GM12878 (cell line): Measurements from ENCODE around the gene CKS1B. TPM values are rescaled to one million over a fixed set of nuclear protein-coding genes. Genes with fewer than 3 reads are reported as not detected.

ENCODE experiments used
- BCL11A ChIP-seq: IDR thresholded peaks from 2 replicates; pipeline ENCODE4 v1.6.1; 2011; ENCODE audit warnings: low read depth, low read length
- CBX5 ChIP-seq: sonication (generic); IDR thresholded peaks from 2 replicates; pipeline ENCODE4 v1.6.1; 2016; ENCODE audit warnings: low read depth, moderate library complexity, mild to moderate bottlenecking, inconsistent platforms
- GABPA ChIP-seq: IDR thresholded peaks from 2 replicates; pipeline ENCODE4 v1.6.1; 2014; ENCODE audit warnings: antibody characterized with exemption, low read depth, mild to moderate bottlenecking, inconsistent platforms
- HDAC2 ChIP-seq: fragments of 200-600 bp; sonication (generic); IDR thresholded peaks from 2 replicates; pipeline ENCODE4 v1.6.1; 2017
- IRF4 ChIP-seq: IDR thresholded peaks from 2 replicates; pipeline ENCODE4 v1.6.1; 2011; ENCODE audit warnings: low read depth, low read length
- JUND ChIP-seq: IDR thresholded peaks from 2 replicates; pipeline ENCODE4 v1.6.1; 2012; ENCODE audit warnings: low read depth, mild to moderate bottlenecking, low read length, improper control_type of control experiment, moderate library complexity
- MEF2B ChIP-seq: fragments of 450-650 bp; IDR thresholded peaks from 2 replicates; pipeline ENCODE4 v1.6.1; 2018; ENCODE audit warnings: mild to moderate bottlenecking, moderate library complexity; ENCODE audit not compliant: partially characterized antibody, poor library complexity, severe bottlenecking
- MTA2 ChIP-seq: fragments of 450-650 bp; IDR thresholded peaks from 2 replicates; pipeline ENCODE4 v1.6.1; 2016; ENCODE audit warnings: low read depth, mild to moderate bottlenecking, moderate library complexity
- MYB ChIP-seq: fragments of 150-350 bp; IDR thresholded peaks from 2 replicates; pipeline ENCODE4 v1.6.1; 2014; ENCODE audit warnings: mild to moderate bottlenecking, low read depth, low read length, borderline replicate concordance
- NFIC ChIP-seq: IDR thresholded peaks from 2 replicates; pipeline ENCODE4 v1.6.1; 2012; ENCODE audit warnings: low read depth, mild to moderate bottlenecking, inconsistent platforms, low read length, moderate library complexity
- POLR2A ChIP-seq: IDR thresholded peaks from 2 replicates; pipeline ENCODE4 v1.6.1; 2011; ENCODE audit warnings: low read depth, mild to moderate bottlenecking, low read length
- RBBP5 ChIP-seq: fragments of 200-600 bp; sonication (generic); conservative IDR thresholded peaks from 2 replicates; pipeline ENCODE4 v1.6.1; 2016
- SMARCA5 ChIP-seq: fragments of 450-650 bp; IDR thresholded peaks from 2 replicates; pipeline ENCODE4 v1.6.1; 2017; ENCODE audit warnings: mild to moderate bottlenecking
- SREBF2 ChIP-seq: IDR thresholded peaks from 2 replicates; pipeline ENCODE4 v1.6.1; 2012; ENCODE audit warnings: mild to moderate bottlenecking, low read length
- SUPT20H ChIP-seq: IDR thresholded peaks from 2 replicates; pipeline ENCODE4 v1.6.1; 2011; ENCODE audit warnings: low read depth, mild to moderate bottlenecking, low read length, moderate library complexity, borderline replicate concordance; ENCODE audit not compliant: control insufficient read depth
- TAF1 ChIP-seq: IDR thresholded peaks from 2 replicates; pipeline ENCODE4 v1.6.1; 2011; ENCODE audit warnings: mild to moderate bottlenecking, low read depth, low read length, borderline replicate concordance
- ZNF24 ChIP-seq: fragments of 450-650 bp; IDR thresholded peaks from 2 replicates; pipeline ENCODE4 v1.6.1; 2017; ENCODE audit warnings: antibody characterized with exemption, mild to moderate bottlenecking
- ZNF384 ChIP-seq: IDR thresholded peaks from 2 replicates; pipeline ENCODE4 v1.6.1; 2012; ENCODE audit warnings: low read depth, mild to moderate bottlenecking, low read length, improper control_type of control experiment, borderline replicate concordance
- ZZZ3 ChIP-seq: IDR thresholded peaks from 2 replicates; pipeline ENCODE4 v1.6.1; 2011; ENCODE audit warnings: low read depth; ENCODE audit not compliant: control insufficient read depth, insufficient read length
- polyA plus RNA-seq, 11 experiments: library from polyadenylated mRNA; depleted of rRNA in 4 of 11; unstranded in 6 of 11; stranded (reverse) in 5 of 11; fragments of >200 nt; fragmentation: Nextera tagmentation in 4 of 11; fragmentation: Illumina TruSeq in 1 of 11; extraction: Ambion mirVana in 4 of 11; extraction: Trizol in 1 of 11; gene quantifications; 1 replicate in 1 of 11; 2 replicates in 10 of 11; pipeline versions ENCODE4 v1.2.1 to v1.2.3, GENCODE V29; 2011 to 2016; ENCODE audit warnings: inconsistent platforms in 2 of 11, missing spikeins in 2 of 11, low read depth in 1 of 11
- total RNA-seq, 4 experiments: library from RNA; depleted of rRNA in 3 of 4; stranded (reverse); fragments of >200 nt in 3 of 4; fragmentation: Illumina TruSeq in 1 of 4; extraction: Trizol in 1 of 4; gene quantifications; 2 replicates each; pipeline versions ENCODE4 v1.2.1 to v1.2.3, GENCODE V29; 2013 to 2021
- TF ChIP-seq, protein P1 (sequence below): IDR thresholded peaks from 2 replicates; pipeline ENCODE4 v1.6.1; 2011; ENCODE audit warnings: low read depth, low read length, improper control_type of control experiment, borderline replicate concordance
- TF ChIP-seq, protein P2 (sequence below): fragments of 450-650 bp; IDR thresholded peaks from 2 replicates; pipeline ENCODE4 v1.6.1; 2018; ENCODE audit warnings: mild to moderate bottlenecking, low read depth, moderate library complexity; ENCODE audit not compliant: partially characterized antibody
- TF ChIP-seq, protein P3 (sequence below): fragments of 450-650 bp; IDR thresholded peaks from 2 replicates; pipeline ENCODE4 v1.6.1; 2016; ENCODE audit warnings: mild to moderate bottlenecking
- TF ChIP-seq, protein P4 (sequence below): IDR thresholded peaks from 2 replicates; pipeline ENCODE4 v1.6.1; 2011; ENCODE audit warnings: mild to moderate bottlenecking, low read depth, low read length, moderate library complexity; ENCODE audit not compliant: insufficient replicate concordance

Gene CKS1B
- total and polyA plus RNA-seq, 10 of the 15 experiments (the other 5 are each of a cell fraction or from before 2014, with no cell fraction given) = 125 to 608 (median 364) TPM

DNA sequence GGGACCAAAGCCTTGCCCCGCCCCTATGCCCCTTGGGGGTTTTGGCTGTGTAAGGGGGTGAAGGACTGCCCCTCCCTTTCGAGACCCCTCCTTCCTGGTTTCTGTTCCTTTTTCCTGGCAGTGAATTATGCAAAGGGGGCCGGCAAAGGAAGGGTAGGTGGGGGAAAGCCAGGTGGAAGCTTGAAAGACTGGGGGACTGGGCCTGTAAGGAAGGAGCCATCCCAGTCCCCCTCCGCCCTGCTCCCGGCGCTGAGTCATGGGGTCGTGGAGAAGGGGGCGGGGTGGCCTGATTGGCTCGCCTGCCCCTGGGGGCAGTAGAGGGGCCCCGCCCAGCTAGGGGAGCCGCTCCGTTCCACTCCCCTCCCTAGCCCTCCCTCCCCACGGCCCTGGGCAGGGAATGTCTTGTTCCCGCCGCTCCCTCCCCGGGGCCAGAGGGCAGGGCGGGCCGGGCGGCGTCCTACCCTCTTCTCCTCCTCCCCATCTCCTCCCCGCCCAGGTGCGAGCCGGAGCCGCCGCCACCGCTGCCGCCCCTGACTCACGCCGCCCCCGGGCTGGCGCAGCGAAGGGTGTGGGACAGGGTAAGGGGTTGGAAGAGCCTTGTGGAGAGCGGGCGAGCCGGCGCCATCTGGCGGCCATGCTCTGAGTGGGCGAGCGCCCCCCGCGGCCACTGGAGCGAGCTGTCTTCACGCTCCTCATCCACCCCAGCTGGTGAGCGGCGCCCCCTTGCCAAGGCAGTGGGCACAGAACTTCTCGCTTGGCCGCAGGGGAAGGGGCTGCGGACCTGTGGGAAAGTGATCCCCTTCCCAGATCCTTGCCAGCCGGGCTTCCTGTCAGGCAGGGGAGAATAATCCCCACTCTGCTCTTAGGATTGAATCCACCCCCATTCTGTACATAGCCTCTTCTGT, 42.8 kb downstream of the CKS1B start (continued):
- TF ChIP-seq SUPT20H (no peak), NFIC (no peak), SMARCA5 (peak; percentile 100), POLR2A (peak; percentile 69), ZNF384 (no peak), TAF1 (no peak), ZZZ3 (no peak), MYB (no peak), BCL11A (no peak), ZNF24 (peak; percentile 37; the same call in 1 of the 2 replicates), CBX5 (no peak), IRF4 (peak; percentile 28; the same call in 1 of the 2 replicates), SREBF2 (no peak), MTA2 (peak; percentile 34; the same call in 1 of the 2 replicates), HDAC2 (no peak), RBBP5 (no peak), JUND (no peak), GABPA (no peak), MEF2B (peak; percentile 63)
- TF ChIP-seq, protein P1, sequence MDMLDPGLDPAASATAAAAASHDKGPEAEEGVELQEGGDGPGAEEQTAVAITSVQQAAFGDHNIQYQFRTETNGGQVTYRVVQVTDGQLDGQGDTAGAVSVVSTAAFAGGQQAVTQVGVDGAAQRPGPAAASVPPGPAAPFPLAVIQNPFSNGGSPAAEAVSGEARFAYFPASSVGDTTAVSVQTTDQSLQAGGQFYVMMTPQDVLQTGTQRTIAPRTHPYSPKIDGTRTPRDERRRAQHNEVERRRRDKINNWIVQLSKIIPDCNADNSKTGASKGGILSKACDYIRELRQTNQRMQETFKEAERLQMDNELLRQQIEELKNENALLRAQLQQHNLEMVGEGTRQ = no peak
- TF ChIP-seq, protein P2, sequence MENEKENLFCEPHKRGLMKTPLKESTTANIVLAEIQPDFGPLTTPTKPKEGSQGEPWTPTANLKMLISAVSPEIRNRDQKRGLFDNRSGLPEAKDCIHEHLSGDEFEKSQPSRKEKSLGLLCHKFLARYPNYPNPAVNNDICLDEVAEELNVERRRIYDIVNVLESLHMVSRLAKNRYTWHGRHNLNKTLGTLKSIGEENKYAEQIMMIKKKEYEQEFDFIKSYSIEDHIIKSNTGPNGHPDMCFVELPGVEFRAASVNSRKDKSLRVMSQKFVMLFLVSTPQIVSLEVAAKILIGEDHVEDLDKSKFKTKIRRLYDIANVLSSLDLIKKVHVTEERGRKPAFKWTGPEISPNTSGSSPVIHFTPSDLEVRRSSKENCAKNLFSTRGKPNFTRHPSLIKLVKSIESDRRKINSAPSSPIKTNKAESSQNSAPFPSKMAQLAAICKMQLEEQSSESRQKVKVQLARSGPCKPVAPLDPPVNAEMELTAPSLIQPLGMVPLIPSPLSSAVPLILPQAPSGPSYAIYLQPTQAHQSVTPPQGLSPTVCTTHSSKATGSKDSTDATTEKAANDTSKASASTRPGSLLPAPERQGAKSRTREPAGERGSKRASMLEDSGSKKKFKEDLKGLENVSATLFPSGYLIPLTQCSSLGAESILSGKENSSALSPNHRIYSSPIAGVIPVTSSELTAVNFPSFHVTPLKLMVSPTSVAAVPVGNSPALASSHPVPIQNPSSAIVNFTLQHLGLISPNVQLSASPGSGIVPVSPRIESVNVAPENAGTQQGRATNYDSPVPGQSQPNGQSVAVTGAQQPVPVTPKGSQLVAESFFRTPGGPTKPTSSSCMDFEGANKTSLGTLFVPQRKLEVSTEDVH = no peak
- TF ChIP-seq, protein P3, sequence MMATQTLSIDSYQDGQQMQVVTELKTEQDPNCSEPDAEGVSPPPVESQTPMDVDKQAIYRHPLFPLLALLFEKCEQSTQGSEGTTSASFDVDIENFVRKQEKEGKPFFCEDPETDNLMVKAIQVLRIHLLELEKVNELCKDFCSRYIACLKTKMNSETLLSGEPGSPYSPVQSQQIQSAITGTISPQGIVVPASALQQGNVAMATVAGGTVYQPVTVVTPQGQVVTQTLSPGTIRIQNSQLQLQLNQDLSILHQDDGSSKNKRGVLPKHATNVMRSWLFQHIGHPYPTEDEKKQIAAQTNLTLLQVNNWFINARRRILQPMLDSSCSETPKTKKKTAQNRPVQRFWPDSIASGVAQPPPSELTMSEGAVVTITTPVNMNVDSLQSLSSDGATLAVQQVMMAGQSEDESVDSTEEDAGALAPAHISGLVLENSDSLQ = peak; percentile 33; the same call in 1 of the 2 replicates
- TF ChIP-seq, protein P4, sequence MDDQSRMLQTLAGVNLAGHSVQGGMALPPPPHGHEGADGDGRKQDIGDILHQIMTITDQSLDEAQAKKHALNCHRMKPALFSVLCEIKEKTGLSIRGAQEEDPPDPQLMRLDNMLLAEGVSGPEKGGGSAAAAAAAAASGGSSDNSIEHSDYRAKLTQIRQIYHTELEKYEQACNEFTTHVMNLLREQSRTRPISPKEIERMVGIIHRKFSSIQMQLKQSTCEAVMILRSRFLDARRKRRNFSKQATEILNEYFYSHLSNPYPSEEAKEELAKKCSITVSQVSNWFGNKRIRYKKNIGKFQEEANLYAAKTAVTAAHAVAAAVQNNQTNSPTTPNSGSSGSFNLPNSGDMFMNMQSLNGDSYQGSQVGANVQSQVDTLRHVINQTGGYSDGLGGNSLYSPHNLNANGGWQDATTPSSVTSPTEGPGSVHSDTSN = peak; percentile 50
